ENCODE measurements around the gene EPHA3. TPM values are rescaled to one million over a fixed set of nuclear protein-coding genes. Genes with fewer than 3 reads are reported as not detected.

EPHA3 gene
- total and polyA plus RNA-seq, 7 donors: 0.12 to 2.4 (median 0.64) TPM

DNA sequence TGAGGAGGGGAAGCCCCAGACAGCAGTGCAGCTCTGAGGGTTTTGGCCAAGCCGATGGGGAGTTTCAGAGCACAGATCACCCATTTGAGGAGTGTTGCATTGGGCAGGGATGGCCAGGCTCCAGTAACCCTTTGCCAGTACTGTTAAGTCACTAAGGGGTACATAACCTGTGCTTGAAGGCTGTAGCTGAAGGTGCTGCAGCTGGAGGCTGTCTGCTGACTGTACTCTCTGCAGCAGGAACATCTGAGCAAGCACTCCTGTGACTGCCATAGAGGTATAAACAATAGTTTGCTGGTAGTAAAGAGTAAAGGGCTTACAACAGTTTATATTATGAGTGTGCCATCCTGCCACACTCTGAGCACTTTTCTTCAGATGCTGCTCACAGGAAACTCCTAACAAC lies 297.8 kb downstream of the EPHA3 start:
- intact Hi-C loops (cut with DNase I): no loop called here
- Histone ChIP-seq H3K27me3 (ENCODE audit: insufficient read depth in 3 of 3, low read length in 2 of 3) (no peaks in the 10 kb centered on the region), H3K9me3 (no peaks in the 10 kb centered on the region), H3K27ac (no peak overlapping the region), H3K4me3 (no peak overlapping the region), H3K4me1 (no peaks in the 10 kb centered on the region), H3K36me3 (ENCODE audit: insufficient read depth in 1 of 2, low read depth in 1 of 2) (no peaks in the 10 kb centered on the region)
- 24 to 55% (median 43%) methylated on average over 1 of the region's 1 CpG for WGBS, 3 donors
- TF ChIP-seq, protein P1, sequence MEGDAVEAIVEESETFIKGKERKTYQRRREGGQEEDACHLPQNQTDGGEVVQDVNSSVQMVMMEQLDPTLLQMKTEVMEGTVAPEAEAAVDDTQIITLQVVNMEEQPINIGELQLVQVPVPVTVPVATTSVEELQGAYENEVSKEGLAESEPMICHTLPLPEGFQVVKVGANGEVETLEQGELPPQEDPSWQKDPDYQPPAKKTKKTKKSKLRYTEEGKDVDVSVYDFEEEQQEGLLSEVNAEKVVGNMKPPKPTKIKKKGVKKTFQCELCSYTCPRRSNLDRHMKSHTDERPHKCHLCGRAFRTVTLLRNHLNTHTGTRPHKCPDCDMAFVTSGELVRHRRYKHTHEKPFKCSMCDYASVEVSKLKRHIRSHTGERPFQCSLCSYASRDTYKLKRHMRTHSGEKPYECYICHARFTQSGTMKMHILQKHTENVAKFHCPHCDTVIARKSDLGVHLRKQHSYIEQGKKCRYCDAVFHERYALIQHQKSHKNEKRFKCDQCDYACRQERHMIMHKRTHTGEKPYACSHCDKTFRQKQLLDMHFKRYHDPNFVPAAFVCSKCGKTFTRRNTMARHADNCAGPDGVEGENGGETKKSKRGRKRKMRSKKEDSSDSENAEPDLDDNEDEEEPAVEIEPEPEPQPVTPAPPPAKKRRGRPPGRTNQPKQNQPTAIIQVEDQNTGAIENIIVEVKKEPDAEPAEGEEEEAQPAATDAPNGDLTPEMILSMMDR (IDR thresholded peaks at IDR 0.05): no peak
- ATAC-seq (no peak), DNase-seq (no peak)

DNA sequence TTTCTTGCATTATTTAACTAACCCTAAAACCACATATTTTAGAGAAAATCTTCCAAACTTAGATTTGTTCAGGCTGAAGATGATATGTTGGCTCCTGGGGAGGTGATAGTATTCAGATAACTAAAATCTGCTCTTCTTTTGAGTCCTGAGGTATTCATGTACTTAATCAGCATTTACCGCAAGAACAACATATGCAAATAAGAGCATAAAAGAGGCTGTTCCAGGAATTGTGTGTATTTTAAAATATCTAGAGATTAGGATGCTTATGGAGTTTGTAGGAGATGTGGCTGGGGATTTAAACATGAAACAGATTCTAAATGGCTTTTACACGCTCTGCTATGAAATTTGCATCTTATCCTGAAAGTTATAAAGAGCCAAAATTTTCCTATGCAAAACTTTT lies 298.2 kb downstream of the EPHA3 start:
- no peaks in the 10 kb centered on the region for H3K9me3 ChIP-seq
- DNase-seq (no peak), ATAC-seq (no peak)
- H3K4me3 ChIP-seq: no peak overlapping the region
- TF ChIP-seq, protein P1 (IDR thresholded peaks at IDR 0.05): no peak
- intact Hi-C loops (cut with DNase I): no loop called here
- H3K27ac ChIP-seq: no peak overlapping the region
- no peaks in the 10 kb centered on the region for H3K36me3 ChIP-seq (ENCODE audit: insufficient read depth in 1 of 2, low read depth in 1 of 2)
- 90 to 91% (median 90%) methylated on average over 2 of the region's 2 CpGs for WGBS, 3 donors
- no peaks in the 10 kb centered on the region for H3K4me1 ChIP-seq
- no peaks in the 10 kb centered on the region for H3K27me3 ChIP-seq (ENCODE audit: insufficient read depth in 3 of 3, low read length in 2 of 3)

DNA sequence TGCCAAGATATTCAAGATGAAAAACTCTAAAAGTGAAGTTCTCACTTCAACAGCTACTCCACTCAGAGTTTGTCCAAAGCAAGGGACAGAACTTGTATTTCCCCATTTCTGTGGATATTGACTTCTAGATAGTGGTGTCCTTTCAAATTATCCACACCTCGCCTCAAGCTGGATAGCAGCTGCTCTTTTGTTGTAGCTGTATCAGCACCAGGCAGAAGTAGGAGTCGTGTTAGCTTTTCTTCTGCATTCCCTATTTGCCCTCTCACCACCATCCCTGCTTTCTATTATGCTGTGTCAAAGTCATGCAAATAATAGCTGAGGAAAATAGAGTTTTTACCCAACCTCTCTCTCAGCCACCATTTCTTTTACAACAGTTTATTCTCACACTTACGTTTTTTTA lies 303.8 kb downstream of the EPHA3 start:
- 41 to 58% (median 46%) methylated on average over 3 of the region's 3 CpGs for WGBS, 3 donors

DNA sequence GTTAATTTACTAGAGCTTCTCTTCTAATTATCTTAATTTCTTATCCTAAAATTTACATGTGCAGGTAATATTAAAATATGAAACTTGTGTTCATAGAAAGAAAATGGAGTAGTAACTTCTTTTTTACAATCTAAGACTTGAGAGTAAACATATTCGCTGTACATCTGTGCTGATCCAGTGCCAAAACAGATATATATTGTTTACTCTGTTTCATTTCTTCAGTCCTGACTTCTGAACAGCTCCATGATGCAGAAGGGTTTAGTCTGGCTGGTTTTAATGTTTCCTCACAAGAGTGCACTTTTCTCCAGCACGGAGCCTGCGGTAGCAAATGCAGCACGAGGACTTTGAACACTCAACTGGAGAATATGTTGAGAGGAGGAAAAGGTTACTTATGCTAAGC lies 306.8 kb downstream of the EPHA3 start:
- WGBS, 3 donors: 77 to 82% (median 78%) methylated on average over 4 of the region's 4 CpGs
- Histone ChIP-seq H3K27me3 (ENCODE audit: insufficient read depth in 3 of 3, low read length in 2 of 3) (no peaks in the 10 kb centered on the region), H3K4me3 (no peak overlapping the region), H3K9me3 (no peaks in the 10 kb centered on the region), H3K4me1 (no peaks in the 10 kb centered on the region), H3K36me3 (ENCODE audit: insufficient read depth in 1 of 2, low read depth in 1 of 2) (no peaks in the 10 kb centered on the region), H3K27ac (no peak overlapping the region)
- no peak for DNase-seq
- intact Hi-C loops (cut with DNase I): no loop called here
- TF ChIP-seq, protein P1 (IDR thresholded peaks at IDR 0.05): no peak
- no peak for ATAC-seq

More for the DNA sequence above, 303.8 kb downstream of the EPHA3 start:
- TF ChIP-seq, protein P1 (IDR thresholded peaks at IDR 0.05): no peak
- Histone ChIP-seq H3K36me3 (ENCODE audit: insufficient read depth in 1 of 2, low read depth in 1 of 2) (no peaks in the 10 kb centered on the region), H3K27ac (no peak overlapping the region), H3K9me3 (no peaks in the 10 kb centered on the region), H3K4me3 (no peak overlapping the region), H3K4me1 (no peaks in the 10 kb centered on the region), H3K27me3 (ENCODE audit: insufficient read depth in 3 of 3, low read length in 2 of 3) (no peaks in the 10 kb centered on the region)
- intact Hi-C loops (cut with DNase I): no loop called here
- ATAC-seq (no peak), DNase-seq (no peak)

DNA sequence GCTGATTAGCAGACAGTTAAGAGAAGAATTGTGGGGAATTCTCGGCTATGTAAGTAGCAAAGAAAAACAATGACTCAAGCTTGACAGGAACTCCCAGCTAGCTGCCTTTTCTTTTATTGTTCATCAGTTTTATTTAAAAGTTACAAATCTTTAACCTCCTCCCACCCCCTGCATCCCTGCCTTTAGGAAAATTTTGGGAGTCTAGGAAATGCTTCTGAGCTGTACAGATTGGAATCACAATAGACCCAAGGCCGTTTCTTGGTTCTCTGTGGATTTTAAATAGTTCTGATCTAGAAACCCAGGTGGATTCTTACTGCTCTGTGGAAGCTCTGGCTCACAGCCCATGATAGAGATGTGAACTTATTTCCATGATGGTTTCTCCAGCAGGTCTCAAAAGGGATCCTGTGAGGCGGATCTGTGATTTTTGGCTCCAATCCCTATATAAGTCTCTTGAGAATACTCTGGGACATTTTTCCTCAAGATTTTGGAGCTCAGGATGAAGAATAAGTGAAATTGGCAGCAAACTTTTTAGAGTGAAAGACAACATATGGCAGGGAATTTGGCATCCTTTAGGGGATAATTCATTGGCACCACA lies 312.3 kb downstream of the EPHA3 start:
- DNase-seq (no peak), ATAC-seq (no peak)
- intact Hi-C loops (cut with DNase I): no loop called here
- TF ChIP-seq, protein P1 (IDR thresholded peaks at IDR 0.05): no peak
- H3K9me3 ChIP-seq: no peaks in the 10 kb centered on the region
- no peak overlapping the region for H3K27ac ChIP-seq
- no peaks in the 10 kb centered on the region for H3K36me3 ChIP-seq (ENCODE audit: insufficient read depth in 1 of 2, low read depth in 1 of 2)
- no peak overlapping the region for H3K4me3 ChIP-seq
- no peaks in the 10 kb centered on the region for H3K4me1 ChIP-seq
- H3K27me3 ChIP-seq (ENCODE audit: insufficient read depth in 3 of 3, low read length in 2 of 3): no peaks in the 10 kb centered on the region
- 28 to 35% (median 32%) methylated on average over 3 of the region's 3 CpGs for WGBS, 3 donors
